WTC11 (cell line): ENCODE data around the gene TSSK2.

Experiments used
- ATF3 ChIP-seq: sonication (generic); formaldehyde crosslinking; conservative IDR thresholded peaks from 2 replicates; pipeline ENCODE4 v1.8.1; 2022; ENCODE audit warnings: mild to moderate bottlenecking, missing genetic modification reagents
- CTCF ChIP-seq: fragments of 200-600 bp; IDR thresholded peaks from 2 replicates; pipeline ENCODE4 v1.8.0; 2022; ENCODE audit warnings: antibody characterized with exemption
- E2F4 ChIP-seq: sonication (generic); formaldehyde crosslinking; IDR thresholded peaks from 2 replicates; pipeline ENCODE4 v1.8.1; 2022; ENCODE audit warnings: low read depth, mild to moderate bottlenecking, moderate library complexity, missing genetic modification reagents, borderline replicate concordance
- E2F5 ChIP-seq: sonication (generic); formaldehyde crosslinking; IDR thresholded peaks from 2 replicates; pipeline ENCODE4 v1.8.1; 2022; ENCODE audit warnings: mild to moderate bottlenecking, moderate library complexity, missing genetic modification reagents
- NFATC4 ChIP-seq: fragments of 250-450 bp; sonication (Bioruptor Pico); IDR thresholded peaks from 2 replicates; pipeline ENCODE4 v1.9.0; 2021; ENCODE audit warnings: mild to moderate bottlenecking
- SP1 ChIP-seq: sonication (generic); formaldehyde crosslinking; conservative IDR thresholded peaks from 2 replicates; pipeline ENCODE4 v1.8.1; 2022; ENCODE audit warnings: missing genetic modification reagents
- ZSCAN18 ChIP-seq: fragments of 250-450 bp; sonication (Bioruptor Pico); IDR thresholded peaks from 2 replicates; pipeline ENCODE4 v2.1.2; 2022; ENCODE audit warnings: mild to moderate bottlenecking, moderate library complexity

- TF ChIP-seq E2F4 (CRISPR knock-in tag) (no peak), NFATC4 (CRISPR knock-in tag) (no peak), ATF3 (CRISPR knock-in tag) (no peak), E2F5 (no peak), ZSCAN18 (CRISPR knock-in tag) (no peak), SP1 (no peak), CTCF (no peak)
Measured at GRCh38 chr22:19090183-19090582, 40.9 kb upstream of the TSSK2 start.
